Measurements from ENCODE around the gene RFLNA. TPM values are rescaled to one million over a fixed set of nuclear protein-coding genes. Genes with fewer than 3 reads are reported as not detected.

RFLNA gene
- total RNA-seq, 4 donors from 2014 or later, result 0.15 to 1.1 (median 0.23) TPM

GRCh38 chr12:124315372-124316044 lies 20.6 kb downstream of the RFLNA start:
- Histone ChIP-seq H3K27me3 (no peaks in the 10 kb centered on the region), H3K4me1 (no peaks in the 10 kb centered on the region), H3K36me3 (no peaks in the 10 kb centered on the region), H3K9me3 (no peaks in the 10 kb centered on the region), H3K4me3 (no peak overlapping the region), H3K27ac (no peak overlapping the region)
- TF ChIP-seq POLR2A (IDR thresholded peaks at IDR 0.05), result no peak
- TF ChIP-seq, protein P1, sequence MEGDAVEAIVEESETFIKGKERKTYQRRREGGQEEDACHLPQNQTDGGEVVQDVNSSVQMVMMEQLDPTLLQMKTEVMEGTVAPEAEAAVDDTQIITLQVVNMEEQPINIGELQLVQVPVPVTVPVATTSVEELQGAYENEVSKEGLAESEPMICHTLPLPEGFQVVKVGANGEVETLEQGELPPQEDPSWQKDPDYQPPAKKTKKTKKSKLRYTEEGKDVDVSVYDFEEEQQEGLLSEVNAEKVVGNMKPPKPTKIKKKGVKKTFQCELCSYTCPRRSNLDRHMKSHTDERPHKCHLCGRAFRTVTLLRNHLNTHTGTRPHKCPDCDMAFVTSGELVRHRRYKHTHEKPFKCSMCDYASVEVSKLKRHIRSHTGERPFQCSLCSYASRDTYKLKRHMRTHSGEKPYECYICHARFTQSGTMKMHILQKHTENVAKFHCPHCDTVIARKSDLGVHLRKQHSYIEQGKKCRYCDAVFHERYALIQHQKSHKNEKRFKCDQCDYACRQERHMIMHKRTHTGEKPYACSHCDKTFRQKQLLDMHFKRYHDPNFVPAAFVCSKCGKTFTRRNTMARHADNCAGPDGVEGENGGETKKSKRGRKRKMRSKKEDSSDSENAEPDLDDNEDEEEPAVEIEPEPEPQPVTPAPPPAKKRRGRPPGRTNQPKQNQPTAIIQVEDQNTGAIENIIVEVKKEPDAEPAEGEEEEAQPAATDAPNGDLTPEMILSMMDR (IDR thresholded peaks at IDR 0.05 in 4 of 5, conservative IDR thresholded peaks at IDR 0.05 in 1 of 5), result no peak
- in situ Hi-C loops (cut with MboI; ENCODE audit: low sequenced_read_pairs in 4 of 4), result loop anchor here (5.0 to 10.0 kb wide), 3 partner anchors 261 to 271 kb away; no protein-coding TSS in a partner anchor
- DNase-seq (no peak), ATAC-seq (no peak)
- intact Hi-C loops (cut with DNase I; ENCODE audit: low total_unique reads), result no loop called here

DNA sequence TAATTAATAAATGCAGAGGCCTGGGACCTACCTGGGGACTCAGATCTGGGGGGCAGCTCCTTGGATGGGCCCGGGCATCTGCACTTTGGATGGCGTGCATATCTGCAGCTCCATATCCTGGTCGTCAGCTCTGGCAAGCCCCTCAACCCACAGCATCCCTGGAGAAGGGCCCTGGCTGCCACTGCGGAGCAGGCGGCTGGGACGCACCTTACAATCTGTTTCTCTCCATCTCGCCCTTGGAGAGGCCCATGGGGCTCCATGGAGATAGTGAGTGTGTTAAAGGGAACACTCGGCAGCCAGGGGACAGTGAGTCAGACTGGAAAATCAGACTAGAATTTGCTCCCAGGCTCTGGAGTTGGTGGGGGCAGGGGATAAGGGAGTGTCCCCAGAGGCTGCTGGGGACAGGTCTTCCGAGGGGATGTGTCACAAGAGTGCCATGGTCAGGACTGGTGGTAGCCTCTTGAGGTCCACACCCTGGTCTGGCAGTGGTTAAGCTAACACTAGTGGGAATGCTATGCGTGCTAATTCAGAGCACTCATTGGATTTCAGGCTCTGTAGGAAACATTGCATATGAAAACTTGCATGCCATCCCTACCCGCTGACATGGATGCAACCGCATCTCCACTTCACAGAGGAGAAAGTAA lies 21.5 kb downstream of the RFLNA start:
- in situ Hi-C loops (cut with MboI; ENCODE audit: low sequenced_read_pairs in 4 of 4), result loop anchor here (5.0 to 10.0 kb wide), 3 partner anchors 262 to 272 kb away; no protein-coding TSS in a partner anchor
- Histone ChIP-seq H3K4me3 (no peak overlapping the region), H3K27ac (no peak overlapping the region), H3K4me1 (no peaks in the 10 kb centered on the region), H3K9me3 (no peaks in the 10 kb centered on the region), H3K36me3 (no peaks in the 10 kb centered on the region), H3K27me3 (no peaks in the 10 kb centered on the region)
- DNase-seq, result no peak
- intact Hi-C loops (cut with DNase I; ENCODE audit: low total_unique reads), result no loop called here
- ATAC-seq, result no peak
- no peak for TF ChIP-seq POLR2A (IDR thresholded peaks at IDR 0.05)
- TF ChIP-seq, protein P1 (IDR thresholded peaks at IDR 0.05 in 4 of 5, conservative IDR thresholded peaks at IDR 0.05 in 1 of 5), result no peak

DNA sequence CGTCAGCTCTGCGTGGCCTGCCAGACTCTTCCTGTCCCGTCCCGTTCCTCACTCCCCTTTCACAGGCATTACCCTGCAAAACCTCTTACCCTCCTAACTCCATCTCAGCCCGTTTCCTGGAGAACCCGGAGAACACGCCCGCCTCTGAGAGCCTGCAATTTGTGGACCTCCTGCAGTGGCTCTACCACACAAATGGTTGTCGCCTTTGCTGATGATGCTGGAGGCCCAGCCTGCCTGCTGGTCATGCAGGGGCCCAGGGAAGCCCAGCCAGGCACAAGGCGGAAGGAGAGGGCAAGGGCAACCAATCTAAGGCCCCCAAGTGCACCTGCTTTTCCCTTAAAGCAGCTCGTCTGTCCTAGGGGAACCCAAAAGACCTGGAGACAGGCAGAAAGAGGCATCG lies 22.5 kb downstream of the RFLNA start:
- DNase-seq (no peak), ATAC-seq (no peak)
- intact Hi-C loops (cut with DNase I; ENCODE audit: low total_unique reads) (no loop called here), in situ Hi-C loops (cut with MboI; ENCODE audit: low sequenced_read_pairs in 4 of 4) (loop anchor here (5.0 to 10.0 kb wide), 3 partner anchors 263 to 273 kb away; no protein-coding TSS in a partner anchor)
- TF ChIP-seq, protein P1 (IDR thresholded peaks at IDR 0.05 in 4 of 5, conservative IDR thresholded peaks at IDR 0.05 in 1 of 5), result no peak
- no peak for TF ChIP-seq POLR2A (IDR thresholded peaks at IDR 0.05)
- Histone ChIP-seq H3K36me3 (no peaks in the 10 kb centered on the region), H3K9me3 (no peaks in the 10 kb centered on the region), H3K4me1 (no peaks in the 10 kb centered on the region), H3K27me3 (no peaks in the 10 kb centered on the region), H3K4me3 (no peak overlapping the region), H3K27ac (no peak overlapping the region)

- Histone ChIP-seq H3K4me3 (no peak overlapping the region), H3K36me3 (peaks cover 0 to 1% of the 10 kb centered on the region in 2 donors), H3K27me3 (no peaks in the 10 kb centered on the region), H3K4me1 (no peaks in the 10 kb centered on the region), H3K9me3 (no peaks in the 10 kb centered on the region), H3K27ac (no peak overlapping the region)
- in situ Hi-C loops (cut with MboI; ENCODE audit: low sequenced_read_pairs in 4 of 4) (loop anchor here (5.0 to 10.0 kb wide), 3 partner anchors 264 to 274 kb away; no protein-coding TSS in a partner anchor), intact Hi-C loops (cut with DNase I; ENCODE audit: low total_unique reads) (no loop called here)
- DNase-seq, result no peak
- no peak for ATAC-seq
- TF ChIP-seq, protein P1 (IDR thresholded peaks at IDR 0.05 in 4 of 5, conservative IDR thresholded peaks at IDR 0.05 in 1 of 5), result no peak
- TF ChIP-seq POLR2A (IDR thresholded peaks at IDR 0.05), result no peak
Measured at GRCh38 chr12:124318278-124319020, 23.6 kb downstream of the RFLNA start.
